Spleen (tissue), 7 donors: ENCODE data around the gene BICRA.

Experiments
- CTCF ChIP-seq, 11 experiments: fragments of 200-600 bp in 7 of 11; fragments of 450-650 bp in 4 of 11; sonication (generic) in 4 of 11; IDR thresholded peaks in 8 of 11; conservative IDR thresholded peaks in 3 of 11; 1 replicate in 7 of 11; 2 replicates in 4 of 11; pipeline versions ENCODE4 v1.4.0 to v1.8.0; 2016 to 2021; ENCODE audit warnings: antibody characterized with exemption in 11 of 11, inconsistent platforms in 4 of 11, mild to moderate bottlenecking in 1 of 11
- POLR2A ChIP-seq, 3 donors: fragments of 450-650 bp; IDR thresholded peaks; one replicate each; pipeline ENCODE4 v1.5.1; 2017; ENCODE audit warnings: antibody characterized with exemption in 3 of 3, mild to moderate bottlenecking in 1 of 3
- POLR2AphosphoS5 ChIP-seq, 3 donors: sonication (generic); formaldehyde crosslinking; IDR thresholded peaks; one replicate each; pipeline ENCODE4 v1.5.1; 2017; ENCODE audit warnings: antibody characterized with exemption in 3 of 3
- donor health status: DM: no; HTN: no; CAD: no; lungs with moderate emphysema.
- donor health status: DM: no; HTN: no; CAD: no.
- donor health status: DM: no; HTN: no; CAD: no.

DNA sequence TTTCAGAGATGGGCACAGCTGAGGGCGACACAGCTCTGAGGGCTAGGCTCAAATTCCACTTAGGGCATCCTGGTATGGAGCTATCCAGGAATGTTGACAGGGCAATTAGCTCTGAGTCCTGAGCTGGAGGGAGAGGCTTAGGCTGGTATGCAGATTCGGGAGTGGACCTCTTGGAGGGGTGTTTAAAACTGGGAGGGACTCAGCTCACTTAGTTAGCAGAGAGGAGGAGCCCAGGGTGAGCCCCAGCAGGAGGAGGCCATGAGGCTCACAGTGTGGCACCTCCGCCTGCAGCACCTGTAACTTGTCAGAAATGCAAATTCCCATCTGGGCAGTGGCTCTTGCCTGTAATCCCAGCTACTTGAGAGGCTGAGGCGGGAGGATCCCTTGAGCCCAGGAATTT lies 126.2 kb downstream of the BICRA start:
- TF ChIP-seq POLR2A (IDR thresholded peaks at IDR 0.05): no peak
- TF ChIP-seq CTCF (IDR thresholded peaks at IDR 0.05 in 8 of 11, conservative IDR thresholded peaks at IDR 0.05 in 3 of 11): no peak
- no peak for TF ChIP-seq POLR2AphosphoS5 (IDR thresholded peaks at IDR 0.05)
